Measurements from ENCODE around the gene MATR3. TPM values are rescaled to one million over a fixed set of nuclear protein-coding genes. Genes with fewer than 3 reads are reported as not detected.

MATR3 gene
- total RNA-seq (2021) (129 and 145 TPM in 2 replicates), Bru-seq, nascent RNA (percentile 95 among the genes with signal in this experiment), BruChase-seq, experiment 1, labeled RNA remaining after a 2-hour chase (percentile 95 among the genes with signal in this experiment), BruChase-seq, experiment 2, labeled RNA remaining after a 6-hour chase (percentile 97 among the genes with signal in this experiment)
- long read RNA-seq, full-length matches to known transcripts, result 122 of 185 reads
- long read RNA-seq, partial matches to known transcripts, result 25 of 185 reads
- long read RNA-seq, other reads (novel, unspliced or antisense), result 38 of 185 reads

GRCh38 chr5:139293507-139294373, at the start of gene MATR3:
MATR3 (plus strand) TSS chr5:139293740; CDS start chr5:139307416, 13,676 bp downstream.
- Histone ChIP-seq H3K9me3 (ENCODE audit: insufficient read depth, low read depth) (no peaks in the 10 kb centered on the region), H3K27me3 (ENCODE audit: insufficient read depth, low read depth) (no peaks in the 10 kb centered on the region), H3K27ac (peak within 1 kb of the TSS; percentile 97), H3K4me3 (peak within 1 kb of the TSS; percentile 94), H3K4me1 (replicated peaks; ENCODE audit: insufficient read depth) (peaks cover 28% of the 10 kb centered on the region), H2AFZ (peak within 1 kb of the TSS; percentile 89), H3K4me2 (peak within 1 kb of the TSS; percentile 94), H4K20me1 (ENCODE audit: insufficient read depth) (peaks cover 44% of the 10 kb centered on the region), H3K79me2 (ENCODE audit: low read depth) (peaks cover 52% of the 10 kb centered on the region), H3K36me3 (ENCODE audit: low read depth) (no peaks in the 10 kb centered on the region), H3F3A (ENCODE audit: insufficient read depth, low read depth) (peaks cover 35% of the 10 kb centered on the region), H3K9me2 (ENCODE audit: insufficient read depth) (no peaks in the 10 kb centered on the region)
- intact Hi-C loops (cut with micrococcal nuclease; ENCODE audit: unreplicated experiment), result loop anchor here (5.0 kb wide), 1 partner anchor 49 kb away; the partner anchor contains the start of gene PAIP2
- peak; percentile 85 to 92 for DNase-seq
- CTCF ChIA-PET, result interaction anchor here (0.6 to 1.0 kb wide), 4 partner anchors 31 to 922 kb away, joined by 4 to 14 read pairs (median 6); partner anchors contain the start of gene PAIP2
- POLR2A ChIA-PET (ENCODE audit: unreplicated experiment), result interaction anchor here (0.6 to 1.4 kb wide), 15 partner anchors 9 to 825 kb away, joined by 3 to 26 read pairs (median 6); partner anchors contain the start of gene PAIP2
- TSS peak; percentile 51 for BruUV-seq (replicated peaks)
- TF ChIP-seq EZH2 (IDR thresholded peaks at IDR 0.05; ENCODE audit: low read depth) (no peak), CTCF (conservative IDR thresholded peaks at IDR 0.05) (no peak)

- Histone ChIP-seq H4K20me1 (ENCODE audit: insufficient read depth) (no peaks in the 10 kb centered on the region), H3K9me3 (ENCODE audit: insufficient read depth, low read depth) (no peaks in the 10 kb centered on the region), H3K36me3 (ENCODE audit: low read depth) (no peaks in the 10 kb centered on the region), H3K27ac (no peak overlapping the region), H3K4me3 (no peak overlapping the region), H3K27me3 (ENCODE audit: insufficient read depth, low read depth) (no peaks in the 10 kb centered on the region), H2AFZ (peak overlapping the region; percentile 71; the same call in 1 of the 2 replicates), H3K9me2 (ENCODE audit: insufficient read depth) (no peaks in the 10 kb centered on the region), H3F3A (ENCODE audit: insufficient read depth, low read depth) (no peaks in the 10 kb centered on the region), H3K4me2 (peak overlapping the region; percentile 15), H3K79me2 (ENCODE audit: low read depth) (no peaks in the 10 kb centered on the region), H3K4me1 (replicated peaks; ENCODE audit: insufficient read depth) (peaks cover 9% of the 10 kb centered on the region; the same call in 1 of the 2 replicates)
- intact Hi-C loops (cut with micrococcal nuclease; ENCODE audit: unreplicated experiment), result no loop called here
- TF ChIP-seq CTCF (conservative IDR thresholded peaks at IDR 0.05), result no peak
- no peak for TF ChIP-seq EZH2 (IDR thresholded peaks at IDR 0.05; ENCODE audit: low read depth)
- ChIA-PET CTCF (no interaction called here), POLR2A (ENCODE audit: unreplicated experiment) (no interaction called here)
- BruUV-seq (replicated peaks), result no TSS peak
- no peak for DNase-seq
These were observed 47.8 kb upstream of the MATR3 start for GRCh38 chr5:139245637-139246339.

- Histone ChIP-seq H3K79me2 (ENCODE audit: low read depth) (no peaks in the 10 kb centered on the region), H3K27ac (no peak overlapping the region), H3K4me2 (peak overlapping the region; percentile 15), H3K27me3 (ENCODE audit: insufficient read depth, low read depth) (no peaks in the 10 kb centered on the region), H3K9me3 (ENCODE audit: insufficient read depth, low read depth) (no peaks in the 10 kb centered on the region), H4K20me1 (ENCODE audit: insufficient read depth) (no peaks in the 10 kb centered on the region), H3K4me3 (no peak overlapping the region), H3K4me1 (replicated peaks; ENCODE audit: insufficient read depth) (peaks cover 9% of the 10 kb centered on the region; the same call in 1 of the 2 replicates), H3F3A (ENCODE audit: insufficient read depth, low read depth) (no peaks in the 10 kb centered on the region), H2AFZ (peak overlapping the region; percentile 71; the same call in 1 of the 2 replicates), H3K9me2 (ENCODE audit: insufficient read depth) (no peaks in the 10 kb centered on the region), H3K36me3 (ENCODE audit: low read depth) (no peaks in the 10 kb centered on the region)
- TF ChIP-seq CTCF (conservative IDR thresholded peaks at IDR 0.05), result no peak
- no peak for TF ChIP-seq EZH2 (IDR thresholded peaks at IDR 0.05; ENCODE audit: low read depth)
- intact Hi-C loops (cut with micrococcal nuclease; ENCODE audit: unreplicated experiment), result no loop called here
- POLR2A ChIA-PET (ENCODE audit: unreplicated experiment), result no interaction called here
- peak in 1 of 2 experiments; percentile 11 for DNase-seq
- CTCF ChIA-PET, result interaction anchor here (0.7 kb wide), 1 partner anchor 126 kb away, joined by 6 read pairs; no protein-coding TSS in a partner anchor
- BruUV-seq (replicated peaks), result no TSS peak
These were observed 47.1 kb upstream of the MATR3 start for GRCh38 chr5:139246394-139246793.
